ENCODE data around the gene CRYGB. TPM values are rescaled to one million over a fixed set of nuclear protein-coding genes. Genes with fewer than 3 reads are reported as not detected.

CRYGB gene
- total and polyA plus RNA-seq, 10 of the 15 experiments (the other 5 are each of a cell fraction or from before 2014, with no cell fraction given), result not detected

DNA sequence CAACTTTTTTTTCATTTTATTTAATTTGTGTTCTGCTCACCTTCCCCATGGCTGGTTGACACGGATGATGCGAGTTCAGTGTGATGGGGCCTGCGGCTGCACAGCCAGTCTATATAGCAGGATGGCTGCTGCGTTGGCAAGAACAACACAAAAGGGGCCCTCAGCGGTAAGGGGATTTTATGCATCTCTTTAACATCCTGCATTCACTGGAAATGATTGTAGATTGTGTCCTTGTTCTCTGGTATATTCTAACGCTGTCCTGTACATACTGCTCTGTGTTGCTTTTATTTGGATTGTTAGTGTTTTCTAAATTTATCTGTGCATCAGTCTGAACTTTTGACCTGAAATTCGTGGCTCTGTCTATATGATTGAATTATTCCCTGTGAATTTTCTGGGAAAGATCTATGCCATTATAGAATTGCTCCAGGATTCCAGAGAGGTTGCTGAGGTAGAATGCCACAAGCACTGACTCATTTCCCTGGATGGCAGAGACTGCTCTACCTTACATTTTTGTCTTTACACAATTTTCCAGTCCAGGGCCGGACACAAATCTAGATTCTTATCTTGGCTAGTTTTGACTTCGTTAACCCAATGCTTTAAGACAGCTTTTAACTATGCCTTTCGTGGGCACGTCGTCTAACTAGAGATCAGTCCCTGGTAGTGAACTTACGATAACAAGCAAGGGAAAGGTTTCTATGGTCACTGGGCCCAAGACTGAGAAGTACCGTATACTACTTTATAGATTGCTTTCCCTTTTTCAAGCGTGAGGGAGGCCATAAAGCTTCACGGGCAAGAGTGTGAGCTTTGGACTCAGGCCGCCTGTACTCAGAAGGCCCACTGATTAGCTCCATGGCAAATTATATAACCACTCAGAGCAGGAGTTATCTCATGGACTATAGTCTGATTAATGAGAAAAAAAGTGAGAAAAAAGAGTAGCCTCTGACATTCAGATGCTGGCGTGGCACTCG is 15.9 kb downstream of the CRYGB start, which contains the start of gene CRYGC:
Gene CRYGC, minus strand, starts transcription at position 85 of the 968 bp plus-strand sequence. Its CDS starts 36 bp downstream, at position 49.
- no TSS peak for BruUV-seq (replicated peaks)
- Histone ChIP-seq H3K36me3 (ENCODE audit: control insufficient read depth in 2 of 2, insufficient read depth in 2 of 2, low read length in 1 of 2) (no peaks in the 10 kb centered on the region), H2AFZ (ENCODE audit: control insufficient read depth, low read depth, low read length) (no peak within 1 kb of the TSS), H3K79me2 (ENCODE audit: control insufficient read depth, insufficient read depth, low read length) (no peaks in the 10 kb centered on the region), H3K9me3 (replicated peaks; ENCODE audit: control insufficient read depth, insufficient read depth, low read length) (no peaks in the 10 kb centered on the region; the same call in 2 of the 3 replicates), H3K27ac (ENCODE audit: control insufficient read depth, insufficient read depth) (no peak within 1 kb of the TSS), H3K4me1 (ENCODE audit: control insufficient read depth, insufficient read depth, low read length) (peaks cover 2% of the 10 kb centered on the region; the same call in 1 of the 2 replicates), H4K20me1 (ENCODE audit: control insufficient read depth, insufficient read depth) (no peaks in the 10 kb centered on the region; the same call in 1 of the 2 replicates), H3K9ac (ENCODE audit: control insufficient read depth, insufficient read depth, low read length) (no peak within 1 kb of the TSS), H3K4me3 (no peak within 1 kb of the TSS), H3K27me3 (replicated peaks in 1 of 2; ENCODE audit: control insufficient read depth in 2 of 2, insufficient read depth in 2 of 2, low read length in 1 of 2) (no peaks in the 10 kb centered on the region), H3K4me2 (ENCODE audit: control insufficient read depth, insufficient read depth) (no peak within 1 kb of the TSS)
- DNase-seq (ENCODE audit: low read depth, low spot score), result no peak
- ChIA-PET CTCF (interaction anchor here (1.0 to 1.3 kb wide), 2 partner anchors 12 to 45 kb away, joined by 3 read pairs; no protein-coding TSS in a partner anchor), RAD21 (ENCODE audit: unreplicated experiment) (no interaction called here), POLR2A (no interaction called here), SMC1A (ENCODE audit: uncharacterized antibody, unreplicated experiment) (no interaction called here)
- intact Hi-C loops (cut with micrococcal nuclease; ENCODE audit: unreplicated experiment), result no loop called here
- ATAC-seq, result no peak
- TF ChIP-seq BRCA1 (IDR thresholded peaks at IDR 0.05; ENCODE audit: low read depth, low read length), result no peak
- TF ChIP-seq CEBPB (IDR thresholded peaks at IDR 0.05; ENCODE audit: borderline replicate concordance in 1 of 2, low read depth in 2 of 2, low read length in 2 of 2), result no peak
- no peak for TF ChIP-seq ZNF384 (IDR thresholded peaks at IDR 0.05; ENCODE audit: borderline replicate concordance, low read depth, low read length)
- TF ChIP-seq TARDBP (IDR thresholded peaks at IDR 0.05; ENCODE audit: borderline replicate concordance), result no peak
- TF ChIP-seq WRNIP1 (IDR thresholded peaks at IDR 0.05; ENCODE audit: borderline replicate concordance, low read depth, low read length), result no peak
- TF ChIP-seq, protein P1, sequence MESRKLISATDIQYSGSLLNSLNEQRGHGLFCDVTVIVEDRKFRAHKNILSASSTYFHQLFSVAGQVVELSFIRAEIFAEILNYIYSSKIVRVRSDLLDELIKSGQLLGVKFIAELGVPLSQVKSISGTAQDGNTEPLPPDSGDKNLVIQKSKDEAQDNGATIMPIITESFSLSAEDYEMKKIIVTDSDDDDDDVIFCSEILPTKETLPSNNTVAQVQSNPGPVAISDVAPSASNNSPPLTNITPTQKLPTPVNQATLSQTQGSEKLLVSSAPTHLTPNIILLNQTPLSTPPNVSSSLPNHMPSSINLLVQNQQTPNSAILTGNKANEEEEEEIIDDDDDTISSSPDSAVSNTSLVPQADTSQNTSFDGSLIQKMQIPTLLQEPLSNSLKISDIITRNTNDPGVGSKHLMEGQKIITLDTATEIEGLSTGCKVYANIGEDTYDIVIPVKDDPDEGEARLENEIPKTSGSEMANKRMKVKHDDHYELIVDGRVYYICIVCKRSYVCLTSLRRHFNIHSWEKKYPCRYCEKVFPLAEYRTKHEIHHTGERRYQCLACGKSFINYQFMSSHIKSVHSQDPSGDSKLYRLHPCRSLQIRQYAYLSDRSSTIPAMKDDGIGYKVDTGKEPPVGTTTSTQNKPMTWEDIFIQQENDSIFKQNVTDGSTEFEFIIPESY (IDR thresholded peaks at IDR 0.05), result no peak
- TF ChIP-seq NR2C2 (IDR thresholded peaks at IDR 0.05; ENCODE audit: borderline replicate concordance, control insufficient read depth, insufficient read length, low read depth), result no peak
- TF ChIP-seq POU2F2 (IDR thresholded peaks at IDR 0.05; ENCODE audit: borderline replicate concordance, low read depth, low read length), result no peak
- no peak for TF ChIP-seq NFXL1 (IDR thresholded peaks at IDR 0.05; ENCODE audit: borderline replicate concordance)
- TF ChIP-seq MXI1 (IDR thresholded peaks at IDR 0.05; ENCODE audit: low read depth, low read length), result no peak
- WGBS (ENCODE audit: insufficient coverage, insufficient replicate concordance, low lambda C conversion rate, missing lambda C conversion rate), result 57% methylated on average over 19 of the region's 19 CpGs
- no peak for FAIRE-seq
- in situ Hi-C loops (cut with MboI), result no loop called here
